SJSA1 (cell line): ENCODE data around the gene PEX19. TPM values are rescaled to one million over a fixed set of nuclear protein-coding genes. Genes with fewer than 3 reads are reported as not detected.

Experiments
- DNase-seq, 2 experiments: peaks; one replicate each; pipeline ENCODE4 v3.0.0-alpha.2; 2015 to 2020; ENCODE audit warnings: low spot score in 2 of 2, low read depth in 1 of 2
- H3K27ac ChIP-seq: fragments of 250-450 bp; sonication (Bioruptor Pico); 2 replicates; pipeline ENCODE4 v1.5.1; 2020; ENCODE audit warnings: mild to moderate bottlenecking, moderate library complexity
- H3K27me3 ChIP-seq: fragments of 250-450 bp; sonication (Bioruptor Pico); replicated peaks from 2 replicates; pipeline ENCODE4 v1.5.1; 2020; ENCODE audit warnings: mild to moderate bottlenecking, moderate library complexity
- H3K36me3 ChIP-seq: fragments of 250-450 bp; sonication (Bioruptor Pico); 2 replicates; pipeline ENCODE4 v1.5.1; 2020; ENCODE audit warnings: mild to moderate bottlenecking
- H3K4me1 ChIP-seq: fragments of 250-450 bp; sonication (Bioruptor Pico); replicated peaks from 2 replicates; pipeline ENCODE4 v1.6.1; 2021; ENCODE audit warnings: mild to moderate bottlenecking
- H3K4me3 ChIP-seq: fragments of 250-450 bp; sonication (Bioruptor Pico); 2 replicates; pipeline ENCODE4 v1.5.1; 2020; ENCODE audit warnings: mild to moderate bottlenecking
- H3K9me3 ChIP-seq: fragments of 250-450 bp; sonication (Bioruptor Pico); replicated peaks from 2 replicates; pipeline ENCODE4 v1.5.1; 2020; ENCODE audit warnings: mild to moderate bottlenecking
- total RNA-seq: library from RNA; depleted of rRNA; stranded (reverse); fragments of >200 nt; shearing (Covaris generic); gene quantifications from 2 replicates; pipeline ENCODE4 v1.2.3, GENCODE V29; 2014; rRNA removed

Gene PEX19
- total RNA-seq, 1 experiment from 2014 or later = 51.9 TPM

GRCh38 chr1:160239582-160240299, 45.2 kb downstream of the PEX19 start:
- Histone ChIP-seq H3K4me1 (no peaks in the 10 kb centered on the region), H3K27me3 (no peaks in the 10 kb centered on the region), H3K9me3 (no peaks in the 10 kb centered on the region), H3K4me3 (no peak overlapping the region), H3K36me3 (peaks cover 60% of the 10 kb centered on the region), H3K27ac (no peak overlapping the region)
- DNase-seq = no peak

DNA sequence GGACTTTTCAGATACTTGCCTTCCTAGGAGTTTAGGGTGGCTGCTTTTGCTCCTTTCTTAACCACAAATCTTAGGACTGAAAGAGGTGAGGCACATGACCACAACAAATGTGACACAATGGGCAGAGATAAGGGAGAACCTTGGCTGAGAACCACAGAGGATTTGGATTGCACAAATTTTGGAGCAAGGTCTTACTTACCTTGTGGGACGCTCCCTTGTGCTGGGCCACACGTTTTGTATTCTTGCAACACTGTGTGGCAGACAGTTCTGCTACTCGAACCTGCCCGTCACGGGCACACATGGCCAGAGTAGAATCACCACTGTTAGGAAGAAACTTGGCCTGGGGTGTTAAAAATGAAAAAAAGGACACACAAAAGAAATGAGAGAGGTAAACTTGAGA, 46.5 kb downstream of the PEX19 start:
- Histone ChIP-seq H3K4me1 (no peaks in the 10 kb centered on the region), H3K27ac (no peak overlapping the region), H3K9me3 (no peaks in the 10 kb centered on the region), H3K4me3 (no peak overlapping the region), H3K36me3 (peaks cover 62% of the 10 kb centered on the region), H3K27me3 (no peaks in the 10 kb centered on the region)
- no peak for DNase-seq

DNA sequence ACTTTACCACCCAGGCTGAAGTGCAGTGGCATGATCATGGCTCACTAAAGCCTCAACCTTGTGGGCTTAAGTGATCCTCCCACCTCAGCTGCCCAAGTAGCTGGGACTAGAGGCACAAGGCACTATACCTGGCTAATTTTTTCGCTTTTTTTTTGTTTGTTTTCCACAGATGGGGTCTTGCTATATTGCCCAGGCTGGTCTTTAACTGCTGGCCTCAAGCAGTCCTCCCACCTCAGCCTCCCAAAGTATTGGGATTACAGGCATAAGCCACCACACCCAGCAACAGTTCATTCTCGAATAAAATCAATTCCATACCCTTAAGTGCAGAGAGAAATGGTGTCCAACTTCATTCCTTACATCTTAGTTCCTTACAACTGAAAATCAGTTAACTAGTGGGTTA, 47.4 kb downstream of the PEX19 start:
- DNase-seq = no peak
- Histone ChIP-seq H3K9me3 (no peaks in the 10 kb centered on the region), H3K36me3 (peaks cover 64% of the 10 kb centered on the region), H3K27me3 (no peaks in the 10 kb centered on the region), H3K27ac (no peak overlapping the region), H3K4me1 (no peaks in the 10 kb centered on the region), H3K4me3 (no peak overlapping the region)

GRCh38 chr1:160236806-160237205, 48.1 kb downstream of the PEX19 start:
- no peaks in the 10 kb centered on the region for H3K4me1 ChIP-seq
- peaks cover 60% of the 10 kb centered on the region for H3K36me3 ChIP-seq

DNA sequence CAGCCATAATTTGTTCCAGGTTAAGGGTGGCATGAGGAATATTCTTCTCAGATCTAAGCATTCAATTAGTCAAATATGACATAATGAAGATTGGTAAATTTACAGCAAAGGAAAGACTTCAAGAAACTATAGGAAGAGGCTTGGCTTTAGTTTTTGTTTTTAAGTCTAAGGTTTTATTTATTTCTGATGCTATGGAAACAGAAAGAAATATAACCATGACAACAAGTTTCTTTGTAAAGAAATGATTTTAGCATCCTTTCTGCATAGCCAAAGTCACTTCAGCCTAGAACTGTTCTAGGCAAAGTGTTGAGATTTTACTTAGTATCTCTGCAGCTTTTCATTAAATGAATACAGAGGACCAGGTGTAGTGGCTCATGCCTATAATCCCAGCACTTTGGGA, 52.0 kb downstream of the PEX19 start:
- Histone ChIP-seq H3K27me3 (no peaks in the 10 kb centered on the region), H3K9me3 (no peaks in the 10 kb centered on the region), H3K27ac (no peak overlapping the region), H3K4me3 (no peak overlapping the region), H3K36me3 (peaks cover 67% of the 10 kb centered on the region), H3K4me1 (no peaks in the 10 kb centered on the region)
- no peak for DNase-seq

More at GRCh38 chr1:160236806-160237205, 48.1 kb downstream of the PEX19 start:
- DNase-seq = no peak
- Histone ChIP-seq H3K4me3 (no peak overlapping the region), H3K9me3 (no peaks in the 10 kb centered on the region), H3K27ac (no peak overlapping the region), H3K27me3 (no peaks in the 10 kb centered on the region)

DNA sequence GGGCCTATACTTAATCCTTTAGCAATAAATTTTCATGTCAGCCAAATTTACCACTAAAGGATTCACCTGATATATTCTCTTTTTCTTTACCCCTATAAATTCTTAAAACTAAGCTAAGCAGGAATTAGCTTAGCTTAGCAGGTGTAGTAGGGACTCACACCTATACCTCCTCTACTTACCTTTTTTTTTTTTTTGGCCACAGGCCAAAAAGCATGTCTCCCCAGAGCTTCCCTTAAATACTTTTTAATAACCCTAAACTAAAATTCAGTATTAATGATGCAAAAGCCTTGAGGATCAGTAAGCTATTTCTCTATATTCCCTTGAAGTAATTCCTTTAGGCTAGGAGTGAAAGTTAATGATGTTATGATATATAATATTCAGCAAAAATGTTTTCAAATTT, 56.5 kb downstream of the PEX19 start:
- no peaks in the 10 kb centered on the region for H3K4me1 ChIP-seq
- H3K27me3 ChIP-seq = no peaks in the 10 kb centered on the region
- peaks cover 88% of the 10 kb centered on the region for H3K36me3 ChIP-seq
- H3K4me3 ChIP-seq = no peak overlapping the region
- no peak for DNase-seq
- no peaks in the 10 kb centered on the region for H3K9me3 ChIP-seq
- H3K27ac ChIP-seq = no peak overlapping the region

DNA sequence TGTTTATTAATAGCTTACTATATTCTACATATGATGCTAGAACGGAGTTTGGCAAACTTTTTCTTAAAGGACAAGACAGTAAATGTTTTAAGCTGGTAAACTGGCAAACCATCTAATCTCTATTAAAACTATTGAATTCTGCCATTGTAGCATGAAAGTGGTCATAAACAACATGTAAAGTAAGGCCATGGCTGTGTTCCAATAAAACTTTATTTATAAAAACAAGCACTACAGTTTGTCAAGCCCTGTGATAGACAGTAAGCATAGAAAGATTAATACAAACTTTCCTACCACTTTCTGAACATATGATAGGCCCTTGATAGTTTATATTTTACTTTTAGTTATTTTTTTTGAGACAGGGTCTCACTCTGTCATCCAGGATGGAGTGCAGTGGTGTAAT, 57.4 kb downstream of the PEX19 start:
- no peak overlapping the region for H3K27ac ChIP-seq
- H3K4me3 ChIP-seq = no peak overlapping the region
- H3K27me3 ChIP-seq = no peaks in the 10 kb centered on the region
- DNase-seq = no peak
- no peaks in the 10 kb centered on the region for H3K9me3 ChIP-seq
- H3K4me1 ChIP-seq = no peaks in the 10 kb centered on the region
- peaks cover 89% of the 10 kb centered on the region for H3K36me3 ChIP-seq

GRCh38 chr1:160227034-160227433, 57.9 kb downstream of the PEX19 start:
- no peak for DNase-seq
- peaks cover 94% of the 10 kb centered on the region for H3K36me3 ChIP-seq

More at GRCh38 chr1:160227034-160227433, 57.9 kb downstream of the PEX19 start:
- Histone ChIP-seq H3K4me3 (no peak overlapping the region), H3K27ac (no peak overlapping the region), H3K4me1 (no peaks in the 10 kb centered on the region), H3K27me3 (no peaks in the 10 kb centered on the region), H3K9me3 (no peaks in the 10 kb centered on the region)

Other genes starting within 250 kb of the PEX19 start
- gene KCNJ10, start 215.0 kb downstream of the PEX19 start, total RNA-seq = not detected in 2 replicates
- not detected in 2 replicates for gene KCNJ9, start 203.6 kb downstream of the PEX19 start, total RNA-seq
- gene IGSF8, start 186.5 kb downstream of the PEX19 start, total RNA-seq = 30.6 and 41.7 TPM in 2 replicates
- gene ATP1A2, start 169.4 kb downstream of the PEX19 start, total RNA-seq = 1.2 TPM in 1 of 2 replicates, not detected in the other
- not detected in 2 replicates for gene ATP1A4, start 133.5 kb downstream of the PEX19 start, total RNA-seq
- not detected in 2 replicates for gene CASQ1, start 94.6 kb downstream of the PEX19 start, total RNA-seq
- 170 and 321 TPM in 2 replicates for gene PEA15, start 79.7 kb downstream of the PEX19 start, total RNA-seq
- 37.5 and 45.8 TPM in 2 replicates for gene DCAF8, start 22.6 kb downstream of the PEX19 start, total RNA-seq
- 162 and 191 TPM in 2 replicates for gene COPA, start 58.1 kb upstream of the PEX19 start, total RNA-seq
- 48.4 and 58.5 TPM in 2 replicates for gene NCSTN, start 58.2 kb upstream of the PEX19 start, total RNA-seq
- 0.11 TPM in 1 of 2 replicates, not detected in the other for gene NHLH1, start 81.9 kb upstream of the PEX19 start, total RNA-seq
- 2.2 and 2.3 TPM in 2 replicates for gene VANGL2, start 115.4 kb upstream of the PEX19 start, total RNA-seq
- not detected in 2 replicates for gene SLAMF6, start 238.1 kb upstream of the PEX19 start, total RNA-seq